NK-92 treated with Interleukin-12 subunit alpha and Interleukin-12 subunit beta, amount 100 ng/mL, for 24 hours (cell line): ENCODE data around the gene GRAP2.
"Not testable (repeated sequence)": the region's sequence is repeated elsewhere in the genome, so short reads cannot be mapped to it uniquely, and the experiment has no call there.

Experiments used
- DNase-seq: peaks from one replicate; lab custom pipeline; 2025; lab: John Stamatoyannopoulos, UW

The GRAP2 gene

GRCh38 chr22:39946126-39946502 is 45.2 kb downstream of the GRAP2 start:
- DNase-seq = no peak

DNA sequence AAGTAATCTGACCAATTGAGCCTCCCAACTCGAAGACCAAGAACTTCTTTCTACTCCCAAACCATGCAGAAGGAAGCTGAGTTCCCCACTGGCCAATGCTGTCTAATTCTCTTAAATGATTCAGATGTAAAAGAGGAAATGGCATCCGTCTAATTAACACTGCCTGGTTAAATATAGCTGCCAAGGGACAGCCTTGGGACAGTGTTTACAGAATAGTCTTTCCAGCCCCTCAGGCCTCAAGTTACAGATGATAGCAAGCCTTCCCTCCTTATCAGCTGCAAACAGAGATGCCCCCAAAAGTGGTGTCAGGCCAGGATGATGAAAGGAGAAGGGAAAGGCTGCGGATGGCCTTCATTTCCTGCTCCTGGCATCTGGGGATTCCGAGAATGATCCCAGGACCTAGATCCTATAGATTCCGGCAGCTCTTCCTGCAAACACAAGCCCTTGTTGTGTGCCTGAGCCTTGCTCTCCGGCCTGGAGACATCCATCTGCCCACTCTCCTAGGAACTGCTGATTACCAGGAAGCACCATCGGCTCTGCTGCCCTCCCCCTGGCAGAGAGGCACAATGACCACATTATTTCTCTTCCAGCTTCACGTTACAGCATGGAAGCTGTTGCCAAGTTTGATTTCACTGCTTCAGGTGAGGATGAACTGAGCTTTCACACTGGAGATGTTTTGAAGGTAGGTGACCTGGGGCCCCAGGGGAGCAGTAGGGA is 45.8 kb downstream of the GRAP2 start:
- DNase-seq = no peak

GRCh38 chr22:39947220-39948216 is 46.6 kb downstream of the GRAP2 start:
- DNase-seq = no peak

- DNase-seq = no peak
These were observed 49.3 kb downstream of the GRAP2 start for GRCh38 chr22:39949964-39950737.

GRCh38 chr22:39951603-39952293 is 50.9 kb downstream of the GRAP2 start:
- not testable (repeated sequence) for DNase-seq

DNA sequence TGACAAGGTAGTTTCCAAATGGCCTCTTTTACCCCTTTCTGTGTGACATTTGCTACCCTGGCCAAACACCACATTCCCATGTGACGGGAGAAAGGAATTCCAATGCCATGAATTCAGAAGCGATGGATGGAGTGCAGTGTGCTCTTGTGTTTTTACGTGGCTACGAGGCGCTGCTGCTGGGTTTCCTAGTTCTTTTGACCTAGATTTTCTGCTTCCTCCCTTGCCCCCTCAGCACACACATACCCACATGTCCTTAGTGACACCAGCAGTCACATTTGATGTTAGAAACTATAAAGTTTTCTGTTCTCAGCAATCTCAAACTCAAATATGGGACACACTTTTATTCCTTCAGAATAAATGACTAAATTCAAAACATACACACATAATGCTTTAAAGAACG is 51.5 kb downstream of the GRAP2 start:
- DNase-seq = no peak

GRCh38 chr22:39953101-39953500 is 52.2 kb downstream of the GRAP2 start:
- DNase-seq = no peak

GRCh38 chr22:39954584-39955055 is 53.7 kb downstream of the GRAP2 start:
- no peak for DNase-seq

GRCh38 chr22:39955675-39956074 is 54.8 kb downstream of the GRAP2 start:
- DNase-seq = no peak

- peak; percentile 27 for DNase-seq
These were observed 56.2 kb downstream of the GRAP2 start for GRCh38 chr22:39956932-39957664.

- DNase-seq = no peak
These were observed 57.3 kb downstream of the GRAP2 start for GRCh38 chr22:39958009-39958711.

GRCh38 chr22:39958949-39959639 is 58.2 kb downstream of the GRAP2 start:
- no peak for DNase-seq

DNA sequence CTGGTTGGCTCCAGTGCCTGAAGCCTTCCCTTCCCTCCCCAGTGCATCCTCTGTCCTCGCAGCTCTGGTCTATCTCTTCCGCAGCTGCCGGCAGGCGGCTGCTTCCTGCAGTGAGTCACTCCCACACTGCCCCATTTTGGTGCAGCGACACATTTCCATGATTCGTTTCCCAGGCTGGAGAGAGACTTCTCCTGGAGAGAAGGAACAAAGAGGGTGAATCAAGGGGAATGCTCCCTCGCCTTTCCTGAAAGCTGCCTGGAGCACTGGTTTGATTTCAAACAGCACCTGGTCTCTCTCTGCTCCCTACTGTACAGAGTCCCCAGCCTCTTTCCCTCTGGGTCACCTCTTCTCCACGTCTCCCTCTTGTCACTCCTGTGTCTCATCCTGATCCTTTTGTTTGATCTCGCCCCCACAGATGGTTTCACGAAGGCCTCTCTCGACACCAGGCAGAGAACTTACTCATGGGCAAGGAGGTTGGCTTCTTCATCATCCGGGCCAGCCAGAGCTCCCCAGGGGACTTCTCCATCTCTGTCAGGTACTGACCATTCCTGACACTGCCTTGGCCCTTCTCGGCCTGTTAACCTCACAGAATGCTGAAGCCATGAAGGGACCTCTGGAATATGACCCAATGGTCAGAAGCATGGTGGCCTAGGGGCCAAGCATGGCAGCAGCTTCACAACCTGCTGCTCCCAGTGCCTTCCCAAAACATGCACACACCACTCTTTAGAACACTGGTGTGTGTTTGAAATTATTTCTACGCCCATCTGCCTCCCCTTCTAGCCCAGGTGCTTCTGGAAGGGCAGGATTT is 59.0 kb downstream of the GRAP2 start, which contains the start of gene TMA7B:
TMA7B (plus strand) TSS at position 758 of the 808 bp plus-strand sequence. CDS start 3,978 bp downstream, outside the sequence.
- DNase-seq = no peak

GRCh38 chr22:39960791-39961746 is 60.2 kb downstream of the GRAP2 start:
- peak; percentile 78 for DNase-seq

GRCh38 chr22:39962071-39962470 is 61.2 kb downstream of the GRAP2 start:
- no peak for DNase-seq

DNA sequence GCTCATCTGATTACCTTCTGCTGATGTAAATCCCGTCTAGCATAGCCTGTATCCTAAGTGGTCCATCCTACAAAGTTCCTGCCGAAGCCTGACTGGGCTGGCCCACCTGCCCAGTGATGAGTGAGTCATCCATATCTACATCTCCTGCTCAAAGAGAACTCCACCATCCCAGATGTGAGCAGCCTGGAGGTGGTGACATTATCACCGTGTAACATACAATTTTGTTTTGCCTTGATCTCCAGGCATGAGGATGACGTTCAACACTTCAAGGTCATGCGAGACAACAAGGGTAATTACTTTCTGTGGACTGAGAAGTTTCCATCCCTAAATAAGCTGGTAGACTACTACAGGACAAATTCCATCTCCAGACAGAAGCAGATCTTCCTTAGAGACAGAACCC is 64.9 kb downstream of the GRAP2 start:
- DNase-seq = no peak

DNA sequence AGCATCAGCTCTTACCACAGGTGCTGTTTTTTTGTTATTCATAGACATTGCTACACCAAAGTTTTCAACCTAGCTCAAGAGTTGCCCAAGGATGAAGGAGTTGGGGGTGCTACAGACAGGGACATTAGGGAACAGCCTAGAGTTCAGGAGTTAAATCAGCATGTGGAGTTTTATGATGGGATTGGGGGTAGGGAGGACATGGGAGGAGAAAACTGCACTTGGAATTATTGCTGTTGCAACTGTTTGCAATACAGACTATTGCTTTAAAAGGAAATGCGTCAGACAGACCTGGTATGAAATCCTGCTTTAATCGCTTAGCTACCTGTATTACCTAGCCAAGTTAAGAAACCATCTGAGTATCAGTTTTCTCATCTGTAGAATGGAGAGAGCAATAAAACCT is 65.6 kb downstream of the GRAP2 start:
- DNase-seq = no peak
